OCI-LY3 (cell line): ENCODE results near the gene PGAP6.

ENCODE experiments used
- H2AFZ ChIP-seq: fragments of 200-600, 300-600 bp; shearing (Covaris generic); 2 replicates; pipeline ENCODE4 v1.6.0; 2014; ENCODE audit warnings: antibody characterized with exemption, low read depth, low read length
- H3K27ac ChIP-seq: fragments of 200-600, 300-600 bp; sonication (generic); 2 replicates; pipeline ENCODE4 v1.5.1; 2014; ENCODE audit warnings: mild to moderate bottlenecking, low read length, moderate library complexity, mixed read lengths
- H3K27me3 ChIP-seq: fragments of 200-600, 300-600 bp; sonication (generic); 2 replicates; pipeline ENCODE4 v1.6.1; 2014; ENCODE audit warnings: low read depth, low read length, mixed read lengths
- H3K36me3 ChIP-seq: fragments of 200-600, 300-600 bp; sonication (generic); replicated peaks from 2 replicates; pipeline ENCODE3; 2014; ENCODE audit warnings: low read depth, low read length, mixed read lengths
- H3K4me1 ChIP-seq: fragments of 300-600, 200-600 bp; sonication (generic); 2 replicates; pipeline ENCODE4 v1.6.1; 2014; ENCODE audit warnings: low read length, mixed read lengths
- H3K4me2 ChIP-seq: fragments of 200-600, 300-600 bp; sonication (generic); 2 replicates; pipeline ENCODE4 v1.6.1; 2014; ENCODE audit warnings: low read length, mixed read lengths
- H3K4me3 ChIP-seq: fragments of 300-600, 200-600 bp; sonication (generic); 2 replicates; pipeline ENCODE4 v1.5.1; 2014; ENCODE audit warnings: antibody characterized with exemption, mild to moderate bottlenecking, low read length, moderate library complexity
- H3K79me2 ChIP-seq: fragments of 300-600, 200-600 bp; shearing (Covaris generic); 2 replicates; pipeline ENCODE4 v1.6.1; 2014; ENCODE audit warnings: mild to moderate bottlenecking, low read length, mixed read lengths
- H3K9ac ChIP-seq: fragments of 300-600, 200-600 bp; shearing (Covaris generic); 2 replicates; pipeline ENCODE4 v1.6.0; 2014; ENCODE audit warnings: mild to moderate bottlenecking, low read length, moderate library complexity
- H3K9me3 ChIP-seq: fragments of 200-600, 300-600 bp; shearing (Covaris generic); 2 replicates; pipeline ENCODE4 v1.6.1; 2014; ENCODE audit warnings: low read length, mixed read lengths; ENCODE audit not compliant: insufficient read depth
- H4K20me1 ChIP-seq: fragments of 200-600, 300-600 bp; sonication (generic); 2 replicates; pipeline ENCODE4 v1.6.1; 2016; ENCODE audit warnings: low read length, mixed read lengths; ENCODE audit not compliant: insufficient read depth
- EZH2phosphoT487 ChIP-seq: fragments of 200-600 bp; shearing (Covaris generic); IDR thresholded peaks from 2 replicates; pipeline ENCODE4 v1.6.1; 2018; ENCODE audit warnings: antibody characterized with exemption, mixed run types, low read depth
- TF ChIP-seq, protein P1 (sequence below): fragments of 200-600, 300-600 bp; sonication (generic); IDR thresholded peaks from 2 replicates; pipeline ENCODE4 v1.5.1; 2014; ENCODE audit warnings: antibody characterized with exemption, low read length, low read depth

The PGAP6 gene

DNA sequence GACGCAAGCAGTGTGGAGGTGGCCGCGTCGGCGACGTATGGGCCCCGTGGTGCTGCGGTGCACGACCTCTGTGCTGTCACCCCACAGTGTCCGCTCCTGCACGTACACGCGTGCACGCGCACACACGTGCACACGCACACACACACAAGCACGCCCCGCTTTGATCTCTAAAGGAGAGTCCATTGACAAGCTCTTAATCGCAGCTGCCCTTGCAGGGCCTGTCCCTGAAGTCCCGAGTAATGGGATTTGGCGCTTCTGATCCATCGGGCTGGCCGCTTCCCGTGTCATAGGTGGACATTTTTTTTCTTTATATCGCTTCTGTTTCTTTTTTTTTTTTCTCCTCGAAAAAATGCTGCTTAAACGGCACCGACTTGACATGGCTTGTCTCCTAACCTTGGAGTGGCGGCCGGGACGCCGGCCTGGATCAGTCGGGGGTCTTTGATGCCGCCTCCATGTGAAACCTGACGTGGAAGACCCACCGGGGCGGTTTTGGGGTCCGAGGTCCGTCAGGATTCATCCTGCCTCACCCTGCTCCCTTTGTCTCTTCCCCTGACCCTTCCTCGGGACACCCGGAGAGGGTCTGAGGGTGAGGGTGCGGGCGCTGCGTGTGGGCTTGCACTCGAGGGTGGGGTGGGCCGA, 21.0 kb downstream of the PGAP6 start:
- H3K27ac ChIP-seq = no peak overlapping the region
- no peak overlapping the region for H3K9ac ChIP-seq
- no peaks in the 10 kb centered on the region; the same call in 1 of the 2 replicates for H3K4me1 ChIP-seq
- H3K9me3 ChIP-seq = no peaks in the 10 kb centered on the region
- H4K20me1 ChIP-seq = no peaks in the 10 kb centered on the region
- H3K36me3 ChIP-seq = no peaks in the 10 kb centered on the region
- no peak overlapping the region for H2AFZ ChIP-seq
- H3K27me3 ChIP-seq = no peaks in the 10 kb centered on the region
- H3K4me2 ChIP-seq = no peak overlapping the region
- no peak overlapping the region for H3K4me3 ChIP-seq
- no peaks in the 10 kb centered on the region for H3K79me2 ChIP-seq
- no peak for TF ChIP-seq EZH2phosphoT487
- TF ChIP-seq, protein P1, sequence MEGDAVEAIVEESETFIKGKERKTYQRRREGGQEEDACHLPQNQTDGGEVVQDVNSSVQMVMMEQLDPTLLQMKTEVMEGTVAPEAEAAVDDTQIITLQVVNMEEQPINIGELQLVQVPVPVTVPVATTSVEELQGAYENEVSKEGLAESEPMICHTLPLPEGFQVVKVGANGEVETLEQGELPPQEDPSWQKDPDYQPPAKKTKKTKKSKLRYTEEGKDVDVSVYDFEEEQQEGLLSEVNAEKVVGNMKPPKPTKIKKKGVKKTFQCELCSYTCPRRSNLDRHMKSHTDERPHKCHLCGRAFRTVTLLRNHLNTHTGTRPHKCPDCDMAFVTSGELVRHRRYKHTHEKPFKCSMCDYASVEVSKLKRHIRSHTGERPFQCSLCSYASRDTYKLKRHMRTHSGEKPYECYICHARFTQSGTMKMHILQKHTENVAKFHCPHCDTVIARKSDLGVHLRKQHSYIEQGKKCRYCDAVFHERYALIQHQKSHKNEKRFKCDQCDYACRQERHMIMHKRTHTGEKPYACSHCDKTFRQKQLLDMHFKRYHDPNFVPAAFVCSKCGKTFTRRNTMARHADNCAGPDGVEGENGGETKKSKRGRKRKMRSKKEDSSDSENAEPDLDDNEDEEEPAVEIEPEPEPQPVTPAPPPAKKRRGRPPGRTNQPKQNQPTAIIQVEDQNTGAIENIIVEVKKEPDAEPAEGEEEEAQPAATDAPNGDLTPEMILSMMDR = no peak

DNA sequence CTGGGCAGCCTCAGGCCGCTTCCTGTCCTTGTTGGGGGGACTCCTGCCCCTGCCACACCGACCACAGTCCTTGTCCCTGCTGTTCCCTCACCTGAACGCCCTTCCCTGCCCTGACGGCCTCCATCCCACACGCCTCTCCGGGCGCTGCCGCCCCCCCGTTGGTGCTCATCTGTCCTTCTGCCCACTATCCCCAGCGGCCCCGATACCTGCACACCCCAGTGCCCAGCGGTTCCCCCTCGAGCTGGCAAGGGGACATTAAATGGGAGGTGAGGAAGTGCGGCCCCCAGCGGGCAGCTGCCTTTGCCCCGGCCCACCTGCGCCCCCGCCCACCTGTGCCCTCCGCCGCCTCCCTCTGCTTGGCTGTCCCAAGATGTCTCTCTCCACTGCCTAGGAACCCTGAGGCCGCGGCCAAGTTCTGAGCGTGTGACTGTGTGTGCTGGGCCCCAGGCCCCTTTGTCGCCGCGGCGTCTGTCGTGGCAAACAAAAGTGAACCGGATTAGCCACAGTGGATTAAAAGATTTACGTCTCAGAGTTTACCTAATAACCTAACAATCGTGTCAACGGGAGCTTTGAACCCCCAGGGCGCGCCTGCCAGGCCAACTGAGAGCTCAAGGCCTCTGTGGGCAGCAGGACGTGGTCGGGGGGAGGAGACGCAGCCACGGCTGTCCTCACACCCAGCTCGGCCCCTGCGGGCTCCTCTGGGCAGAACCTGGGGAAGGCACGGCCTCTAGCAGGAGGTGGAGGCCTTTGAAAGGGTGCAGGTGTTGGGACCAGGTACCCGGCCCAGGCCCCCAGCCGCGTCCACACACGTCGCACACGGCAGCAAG, 21.7 kb downstream of the PGAP6 start:
- Histone ChIP-seq H3K9me3 (no peaks in the 10 kb centered on the region), H3K79me2 (no peaks in the 10 kb centered on the region), H3K4me3 (no peak overlapping the region), H3K9ac (no peak overlapping the region), H4K20me1 (no peaks in the 10 kb centered on the region), H3K4me1 (no peaks in the 10 kb centered on the region; the same call in 1 of the 2 replicates), H3K4me2 (no peak overlapping the region), H3K27ac (no peak overlapping the region), H3K27me3 (no peaks in the 10 kb centered on the region), H2AFZ (no peak overlapping the region), H3K36me3 (no peaks in the 10 kb centered on the region)
- TF ChIP-seq EZH2phosphoT487 = no peak
- TF ChIP-seq, protein P1 = no peak

GRCh38 chr16:359067-359763, 22.6 kb downstream of the PGAP6 start:
- no peak overlapping the region for H3K9ac ChIP-seq
- no peak overlapping the region for H3K4me3 ChIP-seq
- TF ChIP-seq EZH2phosphoT487 = no peak
- TF ChIP-seq, protein P1 = no peak

GRCh38 chr16:356741-357140, 25.0 kb downstream of the PGAP6 start:
- no peaks in the 10 kb centered on the region for H4K20me1 ChIP-seq
- H3K4me3 ChIP-seq = no peak overlapping the region
- peaks cover 3% of the 10 kb centered on the region; the same call in 1 of the 2 replicates for H3K4me1 ChIP-seq
- no peak overlapping the region for H3K4me2 ChIP-seq
- H3K79me2 ChIP-seq = peaks cover 4% of the 10 kb centered on the region; the same call in 1 of the 2 replicates
- H3K36me3 ChIP-seq = no peaks in the 10 kb centered on the region
- H3K9me3 ChIP-seq = no peaks in the 10 kb centered on the region
- no peak overlapping the region for H2AFZ ChIP-seq
- H3K9ac ChIP-seq = no peak overlapping the region
- H3K27me3 ChIP-seq = no peaks in the 10 kb centered on the region
- H3K27ac ChIP-seq = no peak overlapping the region
- TF ChIP-seq, protein P1 = no peak
- no peak for TF ChIP-seq EZH2phosphoT487

More at GRCh38 chr16:359067-359763, 22.6 kb downstream of the PGAP6 start:
- no peaks in the 10 kb centered on the region for H3K9me3 ChIP-seq
- no peak overlapping the region for H3K4me2 ChIP-seq
- no peaks in the 10 kb centered on the region; the same call in 1 of the 2 replicates for H3K4me1 ChIP-seq
- H2AFZ ChIP-seq = no peak overlapping the region
- H3K27me3 ChIP-seq = no peaks in the 10 kb centered on the region
- H3K36me3 ChIP-seq = no peaks in the 10 kb centered on the region
- H3K79me2 ChIP-seq = no peaks in the 10 kb centered on the region
- no peaks in the 10 kb centered on the region for H4K20me1 ChIP-seq
- no peak overlapping the region for H3K27ac ChIP-seq
